Stimulated activated CD4-positive, alpha-beta T cell treated with anti-CD3 and anti-CD28 coated beads, Interleukin-1b, Interleukin-23, amount 100 ng/mL, for 24 hours (primary cell): Measurements from ENCODE around the gene DNAH14.
A peak's percentile ranks its signal among the peaks of the same experiment; 100 is the strongest.
"Not testable (repeated sequence)": the region's sequence is repeated elsewhere in the genome, so short reads cannot be mapped to it uniquely, and the experiment has no call there.

Experiments used
- DNase-seq, 4 experiments: peaks; one replicate each; pipeline ENCODE4 v3.0.0-alpha.2; 2020; ENCODE audit warnings: low read depth in 4 of 4, low spot score in 1 of 4

Gene DNAH14

GRCh38 chr1:224929335-224930237 is at the start of gene DNAH14:
Gene DNAH14 (plus strand): TSS chr1:224929675. CDS start chr1:224952703, 23,028 bp downstream.
- peak in 1 of 4 experiments; percentile 2 for DNase-seq

GRCh38 chr1:224880593-224881307 is 48.7 kb upstream of the DNAH14 start:
- DNase-seq = no peak

- DNase-seq = not testable (repeated sequence)
These were observed 48.2 kb upstream of the DNAH14 start for GRCh38 chr1:224881308-224881692.

- no peak for DNase-seq
These were observed 47.7 kb upstream of the DNAH14 start for GRCh38 chr1:224881762-224882211.

- no peak for DNase-seq
These were observed 47.2 kb upstream of the DNAH14 start for GRCh38 chr1:224882264-224882663.

GRCh38 chr1:224883091-224883490 is 46.4 kb upstream of the DNAH14 start:
- DNase-seq = no peak

- no peak for DNase-seq
These were observed 45.1 kb upstream of the DNAH14 start for GRCh38 chr1:224884361-224884801.

- not testable (repeated sequence) for DNase-seq
These were observed 44.1 kb upstream of the DNAH14 start for GRCh38 chr1:224885376-224885775.

- DNase-seq = no peak
These were observed 34.6 kb upstream of the DNAH14 start for GRCh38 chr1:224894915-224895314.

GRCh38 chr1:224896130-224896781 is 33.2 kb upstream of the DNAH14 start:
- DNase-seq = no peak

GRCh38 chr1:224897529-224898327 is 31.7 kb upstream of the DNAH14 start:
- no peak for DNase-seq

GRCh38 chr1:224898937-224899336 is 30.5 kb upstream of the DNAH14 start:
- no peak for DNase-seq

- no peak for DNase-seq
These were observed 29.3 kb upstream of the DNAH14 start for GRCh38 chr1:224900062-224900630.

- DNase-seq = no peak
These were observed 28.2 kb upstream of the DNAH14 start for GRCh38 chr1:224901087-224901810.

- DNase-seq = no peak
These were observed 25.5 kb upstream of the DNAH14 start for GRCh38 chr1:224903955-224904354.

GRCh38 chr1:224906340-224906739 is 23.1 kb upstream of the DNAH14 start:
- DNase-seq = no peak

GRCh38 chr1:224911217-224911616 is 18.3 kb upstream of the DNAH14 start:
- DNase-seq = no peak

GRCh38 chr1:224914292-224914900 is 15.1 kb upstream of the DNAH14 start:
- DNase-seq = no peak

- DNase-seq = no peak
These were observed 10.0 kb upstream of the DNAH14 start for GRCh38 chr1:224919508-224919907.
